NCI-H446 (cell line): ENCODE results near the gene PCDH20.
"Not testable (repeated sequence)": the region's sequence is repeated elsewhere in the genome, so short reads cannot be mapped to it uniquely, and the experiment has no call there.

ENCODE experiments used
- DNase-seq, 2 experiments: peaks; one replicate each; lab custom pipeline; 2025; lab: John Stamatoyannopoulos, UW

The PCDH20 gene

GRCh38 chr13:61415749-61416148 is at the start of gene PCDH20:
PCDH20 (minus strand) TSS chr13:61415849; CDS start chr13:61415158, 691 bp downstream.
- DNase-seq: no peak

GRCh38 chr13:61463024-61463423 is 47.4 kb upstream of the PCDH20 start:
- no peak for DNase-seq

- no peak for DNase-seq
Measured at GRCh38 chr13:61453121-61453520, 37.5 kb upstream of the PCDH20 start.

DNA sequence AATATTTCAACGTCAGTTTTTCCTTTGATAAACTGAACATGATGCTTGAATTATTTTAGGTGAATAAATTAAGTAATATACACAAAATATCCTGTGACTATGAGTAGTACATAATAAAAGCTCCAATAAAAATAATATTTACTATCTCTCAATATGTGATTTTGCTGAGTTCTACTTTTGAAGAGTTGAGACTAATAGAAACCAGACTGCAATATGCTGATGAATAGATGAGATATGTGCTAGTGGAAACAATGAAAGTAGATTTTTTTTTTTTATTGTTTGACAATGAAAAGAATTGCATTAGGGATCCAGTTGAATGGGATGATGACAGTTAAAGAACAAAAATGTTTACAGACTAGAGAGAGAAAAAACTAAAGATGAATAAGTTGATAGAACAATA is 16.4 kb upstream of the PCDH20 start:
- no peak for DNase-seq

DNA sequence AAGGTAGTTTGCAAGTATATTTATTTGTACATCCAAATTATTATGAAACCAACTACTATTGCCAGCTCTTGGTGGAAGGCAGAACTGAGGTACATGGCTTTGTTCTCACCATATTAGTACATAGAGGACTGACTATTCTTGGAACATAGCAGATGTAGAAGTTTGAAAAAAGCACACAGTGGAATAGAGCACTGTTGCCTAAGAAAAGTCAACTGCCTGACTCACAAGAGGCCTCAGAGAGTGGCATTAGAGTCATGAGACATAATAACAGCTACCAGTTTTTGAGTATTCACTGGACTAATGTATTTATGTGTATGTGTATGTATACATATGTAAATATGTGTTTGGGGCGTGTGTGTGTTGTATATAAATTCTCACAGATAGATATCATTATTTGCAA is 8.3 kb upstream of the PCDH20 start:
- DNase-seq: no peak

GRCh38 chr13:61417086-61417570 is 1.5 kb upstream of the PCDH20 start:
- no peak for DNase-seq

DNA sequence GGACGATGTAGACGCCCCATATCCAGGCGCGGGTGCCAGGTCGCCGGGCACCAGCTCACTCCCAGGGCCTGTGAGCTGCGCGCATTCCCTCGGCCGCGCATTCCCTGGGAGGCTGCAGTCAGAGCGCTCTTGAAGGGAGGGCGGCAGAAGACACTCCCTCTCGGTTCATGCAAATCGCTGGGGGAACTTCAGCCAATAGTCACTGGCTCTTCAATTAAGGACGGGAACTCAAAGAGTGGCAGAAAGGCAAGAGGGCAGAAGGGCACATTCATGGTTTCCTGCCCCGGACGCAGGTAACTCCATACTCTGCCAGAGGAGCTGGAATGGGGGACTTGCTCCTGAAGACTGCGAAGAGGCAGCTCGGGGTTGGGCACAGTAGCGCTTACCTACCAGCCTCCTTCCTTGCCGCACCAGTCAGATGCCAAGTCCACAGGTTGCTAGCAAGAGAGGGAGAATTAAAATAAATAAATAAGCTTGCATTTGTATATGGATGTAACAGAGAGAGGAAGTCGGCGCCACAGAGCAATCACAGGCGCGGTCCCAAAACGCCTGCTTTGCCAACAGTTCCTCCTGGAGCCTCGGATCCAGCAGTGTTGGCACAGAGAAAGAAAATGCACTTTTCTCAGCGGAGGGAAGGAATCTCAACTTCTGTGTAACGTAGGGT is 459 bp downstream of the PCDH20 start:
- peak in 1 of 2 experiments; percentile 65 for DNase-seq

GRCh38 chr13:61414686-61415057 is 977 bp downstream of the PCDH20 start:
- DNase-seq: no peak

DNA sequence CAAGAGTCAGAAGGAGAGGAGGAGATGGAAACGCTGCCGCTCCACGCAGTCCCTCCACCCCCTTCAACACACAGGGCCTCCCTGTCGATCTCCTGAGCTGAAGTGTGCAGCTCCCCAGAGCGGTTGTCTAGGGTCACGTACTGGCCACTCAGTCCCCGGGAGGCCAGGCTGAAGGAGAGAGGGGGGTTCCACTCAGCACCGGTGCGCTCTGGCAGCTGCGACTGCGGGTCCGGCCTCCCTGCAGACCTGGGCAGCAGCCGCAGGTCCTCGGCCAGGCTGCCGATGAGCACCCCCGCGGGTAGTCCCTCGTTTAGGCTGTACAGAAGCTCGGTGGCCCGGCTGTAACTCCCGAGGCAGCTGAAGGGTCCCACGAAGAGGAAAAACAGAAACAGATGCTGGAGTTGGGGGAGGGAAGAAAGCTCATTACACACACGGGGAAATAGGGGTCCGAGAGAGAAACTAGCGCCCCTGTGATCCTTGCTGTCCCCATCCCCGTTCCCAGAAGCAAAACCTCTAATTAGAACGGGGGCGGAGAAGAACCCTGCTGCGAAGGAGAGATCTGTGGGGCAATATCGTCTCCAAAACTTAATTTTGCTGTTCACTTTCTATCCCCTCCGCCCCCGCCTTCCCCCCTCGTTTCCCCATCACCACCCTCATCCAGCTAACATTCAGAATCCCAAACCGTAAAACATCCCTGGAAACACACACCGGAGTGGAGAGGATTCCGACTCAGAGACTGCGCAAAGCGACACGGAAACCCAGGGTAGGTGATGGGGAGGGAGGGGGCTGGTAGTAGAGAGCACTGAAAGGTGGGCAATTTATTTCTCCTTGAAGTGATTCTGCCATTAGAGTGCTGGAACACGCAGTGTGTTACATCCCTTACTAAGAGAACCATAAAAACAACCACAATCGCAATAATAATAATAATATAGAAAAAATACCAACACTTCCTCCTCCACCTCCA is 1.8 kb downstream of the PCDH20 start:
- DNase-seq: no peak

DNA sequence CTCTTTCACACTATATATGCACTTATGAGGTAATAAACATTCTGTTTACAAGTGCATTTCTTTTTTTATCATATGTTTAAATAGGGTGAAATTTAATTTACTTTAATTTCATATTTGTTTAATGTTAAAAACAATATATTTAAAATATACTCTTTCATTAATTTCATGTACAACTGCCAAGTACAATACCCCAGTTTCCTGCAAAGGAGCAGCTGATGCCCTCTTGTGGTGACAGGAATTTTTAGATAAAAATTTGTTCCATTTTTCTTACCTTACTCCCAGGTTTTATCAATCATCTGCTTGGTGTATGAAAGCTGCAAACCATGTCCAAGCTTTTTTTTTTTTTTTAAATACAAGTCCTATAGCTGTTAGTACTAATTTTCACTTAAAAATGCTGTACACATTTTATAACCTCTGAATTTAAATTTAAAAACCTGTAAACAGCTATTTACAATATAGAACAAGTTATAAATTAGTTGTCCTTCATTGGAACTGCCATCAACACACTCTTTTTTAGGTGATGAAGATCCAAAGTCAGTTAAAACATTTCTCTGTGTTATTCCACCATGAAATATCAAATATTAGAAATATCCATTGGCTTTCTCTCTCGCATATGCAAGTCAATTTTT is 4.9 kb downstream of the PCDH20 start:
- DNase-seq: peak in 1 of 2 experiments; percentile 0

GRCh38 chr13:61410266-61410665 is 5.4 kb downstream of the PCDH20 start:
- DNase-seq: no peak

GRCh38 chr13:61408571-61408970 is 7.1 kb downstream of the PCDH20 start:
- DNase-seq: no peak

GRCh38 chr13:61406275-61406674 is 9.4 kb downstream of the PCDH20 start:
- no peak for DNase-seq

GRCh38 chr13:61396121-61396520 is 19.5 kb downstream of the PCDH20 start:
- no peak for DNase-seq

GRCh38 chr13:61391426-61391825 is 24.2 kb downstream of the PCDH20 start:
- DNase-seq: no peak

GRCh38 chr13:61387694-61388093 is 28.0 kb downstream of the PCDH20 start:
- no peak for DNase-seq

GRCh38 chr13:61383111-61383510 is 32.5 kb downstream of the PCDH20 start:
- DNase-seq: no peak

DNA sequence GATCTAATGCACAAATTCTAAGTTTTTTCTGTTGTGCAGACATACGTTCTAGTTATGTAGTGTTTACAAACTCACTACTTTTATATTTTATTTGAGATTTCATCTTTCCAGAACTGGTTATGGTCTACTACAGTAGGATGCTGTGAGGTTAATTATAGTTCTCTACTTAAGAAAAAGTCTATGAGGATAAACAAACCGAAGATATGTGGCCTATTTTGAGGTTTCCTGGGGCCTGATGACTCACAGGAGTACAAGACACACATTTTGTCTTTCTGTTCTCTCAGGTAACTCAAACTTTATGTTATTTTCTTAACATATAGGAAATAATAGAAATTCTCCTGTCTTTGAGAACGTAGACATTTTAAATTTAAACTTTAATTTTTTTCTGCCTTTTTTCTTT is 45.1 kb downstream of the PCDH20 start:
- no peak for DNase-seq

- not testable (repeated sequence) for DNase-seq
Measured at GRCh38 chr13:61364690-61365089, 51.0 kb downstream of the PCDH20 start.

GRCh38 chr13:61362522-61362921 is 53.1 kb downstream of the PCDH20 start:
- no peak for DNase-seq
